ENCODE measurements around the gene S1PR3.

DNA sequence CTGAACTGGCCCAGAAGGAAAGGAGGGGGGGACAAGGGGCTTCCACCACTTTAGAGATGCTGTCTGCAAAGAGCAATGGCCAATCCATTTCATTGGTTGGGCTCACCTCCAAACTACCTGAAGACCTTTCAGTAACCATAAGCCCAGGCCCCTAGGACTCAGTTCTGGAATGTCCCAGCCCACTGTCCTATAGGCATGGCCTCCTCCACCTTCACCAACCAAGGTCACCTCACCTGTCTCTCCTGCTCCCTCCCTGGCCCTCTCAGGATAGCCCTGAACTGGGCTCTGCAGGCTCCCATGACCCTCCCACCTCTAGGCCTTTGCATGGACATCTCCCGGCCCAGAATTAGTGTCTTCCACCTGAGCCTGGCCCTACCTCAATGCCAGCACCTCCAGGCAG lies 22.4 kb downstream of the S1PR3 start:
- TF ChIP-seq CTCF (IDR thresholded peaks at IDR 0.05; ENCODE audit: low read depth, low read length, poor library complexity, severe bottlenecking): no peak
- TF ChIP-seq EZH2phosphoT487 (IDR thresholded peaks at IDR 0.05; ENCODE audit: borderline replicate concordance, low read length): no peak
